ENCODE data around the gene OTOP2. TPM values are rescaled to one million over a fixed set of nuclear protein-coding genes. Genes with fewer than 3 reads are reported as not detected.

OTOP2 gene, protein sequence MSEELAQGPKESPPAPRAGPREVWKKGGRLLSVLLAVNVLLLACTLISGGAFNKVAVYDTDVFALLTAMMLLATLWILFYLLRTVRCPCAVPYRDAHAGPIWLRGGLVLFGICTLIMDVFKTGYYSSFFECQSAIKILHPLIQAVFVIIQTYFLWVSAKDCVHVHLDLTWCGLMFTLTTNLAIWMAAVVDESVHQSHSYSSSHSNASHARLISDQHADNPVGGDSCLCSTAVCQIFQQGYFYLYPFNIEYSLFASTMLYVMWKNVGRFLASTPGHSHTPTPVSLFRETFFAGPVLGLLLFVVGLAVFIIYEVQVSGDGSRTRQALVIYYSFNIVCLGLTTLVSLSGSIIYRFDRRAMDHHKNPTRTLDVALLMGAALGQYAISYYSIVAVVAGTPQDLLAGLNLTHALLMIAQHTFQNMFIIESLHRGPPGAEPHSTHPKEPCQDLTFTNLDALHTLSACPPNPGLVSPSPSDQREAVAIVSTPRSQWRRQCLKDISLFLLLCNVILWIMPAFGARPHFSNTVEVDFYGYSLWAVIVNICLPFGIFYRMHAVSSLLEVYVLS
- total RNA-seq: 1 to 10 TPM in 1 of 4 donors, under 1 TPM in 2, not detected in 1; 0.38 to 1.4 (median 0.41) TPM

DNA sequence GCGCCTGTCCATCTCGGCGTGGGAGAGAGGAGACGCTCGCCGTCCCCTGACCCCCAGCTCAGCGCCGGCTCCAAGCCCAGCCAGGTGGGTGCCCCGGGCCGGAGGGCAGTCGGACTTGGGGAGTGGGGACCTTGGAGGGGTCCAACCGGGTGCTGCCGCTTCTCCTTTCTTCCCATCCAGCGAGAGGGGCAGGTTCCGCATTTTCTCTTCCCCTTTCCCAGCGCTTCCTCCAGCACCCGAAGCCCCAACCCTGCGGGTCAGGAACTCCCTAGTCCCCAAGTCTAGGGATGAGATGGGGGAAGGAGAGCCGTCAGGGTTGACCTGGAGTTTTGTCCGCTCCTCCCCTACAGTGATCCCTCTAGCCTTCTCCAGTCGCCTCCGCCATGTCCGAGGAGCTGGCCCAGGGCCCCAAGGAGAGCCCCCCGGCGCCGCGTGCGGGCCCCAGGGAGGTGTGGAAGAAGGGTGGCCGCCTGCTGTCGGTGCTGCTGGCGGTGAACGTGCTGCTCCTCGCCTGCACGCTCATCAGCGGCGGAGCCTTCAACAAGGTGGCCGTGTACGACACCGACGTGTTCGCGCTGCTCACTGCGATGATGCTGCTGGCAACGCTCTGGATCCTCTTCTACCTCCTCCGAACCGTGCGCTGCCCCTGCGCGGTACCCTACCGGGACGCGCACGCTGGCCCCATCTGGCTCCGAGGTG is at the start of gene OTOP2:
Gene OTOP2 (plus strand): TSS at position 24 of the 699 bp plus-strand sequence. CDS start 360 bp downstream, at position 384.
- H3K36me3 ChIP-seq: no peaks in the 10 kb centered on the region
- peak within 1 kb of the TSS in 3 of 4 donors; percentile 8 to 40 (median 39) for H3K27ac ChIP-seq
- peak within 1 kb of the TSS; percentile 43 to 68 (median 49) for H3K4me3 ChIP-seq
- DNase-seq: no peak
- H3K27me3 ChIP-seq: peaks cover 0 to 90% (median 19%) of the 10 kb centered on the region in 4 donors
- TF ChIP-seq, protein P1, sequence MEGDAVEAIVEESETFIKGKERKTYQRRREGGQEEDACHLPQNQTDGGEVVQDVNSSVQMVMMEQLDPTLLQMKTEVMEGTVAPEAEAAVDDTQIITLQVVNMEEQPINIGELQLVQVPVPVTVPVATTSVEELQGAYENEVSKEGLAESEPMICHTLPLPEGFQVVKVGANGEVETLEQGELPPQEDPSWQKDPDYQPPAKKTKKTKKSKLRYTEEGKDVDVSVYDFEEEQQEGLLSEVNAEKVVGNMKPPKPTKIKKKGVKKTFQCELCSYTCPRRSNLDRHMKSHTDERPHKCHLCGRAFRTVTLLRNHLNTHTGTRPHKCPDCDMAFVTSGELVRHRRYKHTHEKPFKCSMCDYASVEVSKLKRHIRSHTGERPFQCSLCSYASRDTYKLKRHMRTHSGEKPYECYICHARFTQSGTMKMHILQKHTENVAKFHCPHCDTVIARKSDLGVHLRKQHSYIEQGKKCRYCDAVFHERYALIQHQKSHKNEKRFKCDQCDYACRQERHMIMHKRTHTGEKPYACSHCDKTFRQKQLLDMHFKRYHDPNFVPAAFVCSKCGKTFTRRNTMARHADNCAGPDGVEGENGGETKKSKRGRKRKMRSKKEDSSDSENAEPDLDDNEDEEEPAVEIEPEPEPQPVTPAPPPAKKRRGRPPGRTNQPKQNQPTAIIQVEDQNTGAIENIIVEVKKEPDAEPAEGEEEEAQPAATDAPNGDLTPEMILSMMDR (IDR thresholded peaks at IDR 0.05): no peak
- TF ChIP-seq POLR2A (IDR thresholded peaks at IDR 0.05): no peak
- intact Hi-C loops (cut with DNase I): loop anchor here (5.0 kb wide), 1 partner anchor 33 kb away; no protein-coding TSS in a partner anchor
- WGBS, 2 donors: 0 to 4% methylated on average over 10 to 14 of the region's 54 CpGs
- H3K9me3 ChIP-seq: no peaks in the 10 kb centered on the region
- peaks cover 32 to 75% (median 38%) of the 10 kb centered on the region in 3 donors for H3K4me1 ChIP-seq

DNA sequence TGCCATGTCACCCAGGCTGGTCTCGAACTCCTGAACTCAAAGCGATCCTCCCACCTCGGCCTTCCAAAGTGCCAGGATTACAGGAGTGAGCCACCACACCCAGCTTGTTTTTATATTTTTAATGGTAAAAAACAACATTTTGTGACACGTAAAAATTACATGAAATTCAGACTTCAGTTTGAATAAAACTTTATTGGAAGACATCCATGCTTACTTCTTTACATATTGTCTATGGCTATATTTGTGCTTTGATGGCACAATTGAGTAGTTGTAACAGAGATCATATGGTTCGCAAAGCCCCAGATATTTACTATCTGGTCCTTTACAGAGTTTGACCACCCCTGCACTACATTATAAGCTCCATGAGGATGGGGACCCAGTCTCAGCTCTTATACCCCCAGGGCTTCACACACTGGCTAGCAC is 49.4 kb upstream of the OTOP2 start:
- intact Hi-C loops (cut with DNase I): no loop called here

DNA sequence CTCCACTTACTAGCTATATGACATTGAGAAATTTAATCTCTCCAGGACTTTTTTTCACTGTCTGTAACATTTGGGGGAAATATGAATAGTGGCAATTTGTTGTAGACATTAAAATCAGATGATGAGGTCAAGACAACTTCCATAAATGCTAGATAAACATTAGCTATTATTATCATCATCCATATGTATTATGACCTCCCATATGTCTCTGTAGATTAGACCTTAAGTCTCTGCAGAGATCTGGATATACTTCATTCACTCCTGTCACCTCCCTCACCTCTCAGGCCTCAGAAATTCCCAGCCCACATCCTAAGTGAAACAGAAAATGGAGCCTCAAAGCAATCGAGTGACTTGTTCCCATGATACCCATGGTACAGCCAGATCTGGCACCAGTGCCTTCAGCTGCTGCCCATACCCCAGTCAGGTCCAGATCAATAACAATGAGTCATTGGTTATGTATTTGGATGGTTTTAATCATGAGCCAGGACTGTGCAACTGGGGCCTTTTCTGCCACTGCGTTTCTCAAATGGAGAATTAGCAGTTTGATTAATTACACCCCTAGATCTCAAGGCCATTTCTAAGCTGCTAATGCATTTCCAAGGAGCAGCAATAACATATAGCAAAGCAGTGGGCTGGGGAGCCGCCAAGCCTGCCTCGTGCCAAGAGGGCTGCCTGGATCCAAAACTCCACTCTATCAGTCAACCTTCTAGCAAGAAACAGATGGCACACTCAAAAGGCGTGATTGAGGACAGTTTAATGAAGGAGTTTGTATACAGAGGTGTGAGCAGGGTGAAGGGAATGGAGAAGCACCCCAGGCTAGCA is 48.7 kb upstream of the OTOP2 start:
- Histone ChIP-seq H3K4me1 (peaks cover 14 to 47% (median 26%) of the 10 kb centered on the region in 3 donors), H3K36me3 (no peaks in the 10 kb centered on the region), H3K9me3 (no peaks in the 10 kb centered on the region), H3K27me3 (peaks cover 0 to 5% (median 0%) of the 10 kb centered on the region in 4 donors), H3K27ac (no peak overlapping the region), H3K4me3 (no peak overlapping the region)
- intact Hi-C loops (cut with DNase I): no loop called here
- TF ChIP-seq POLR2A (IDR thresholded peaks at IDR 0.05): no peak
- TF ChIP-seq, protein P1 (IDR thresholded peaks at IDR 0.05): no peak
- DNase-seq: no peak
- WGBS, 2 donors: 29 to 38% methylated on average over 4 to 5 of the region's 5 CpGs

More for the DNA sequence above, 49.4 kb upstream of the OTOP2 start:
- Histone ChIP-seq H3K4me1 (peaks cover 14 to 47% (median 26%) of the 10 kb centered on the region in 3 donors), H3K27me3 (peaks cover 0 to 5% (median 0%) of the 10 kb centered on the region in 4 donors), H3K36me3 (peaks cover 0 to 4% (median 0%) of the 10 kb centered on the region in 3 donors), H3K27ac (no peak overlapping the region), H3K4me3 (no peak overlapping the region), H3K9me3 (no peaks in the 10 kb centered on the region)
- DNase-seq: no peak
- no peak for TF ChIP-seq POLR2A (IDR thresholded peaks at IDR 0.05)
- TF ChIP-seq, protein P1 (IDR thresholded peaks at IDR 0.05): no peak
- 96% methylated on average over 5 of the region's 5 CpGs for WGBS, 2 donors

DNA sequence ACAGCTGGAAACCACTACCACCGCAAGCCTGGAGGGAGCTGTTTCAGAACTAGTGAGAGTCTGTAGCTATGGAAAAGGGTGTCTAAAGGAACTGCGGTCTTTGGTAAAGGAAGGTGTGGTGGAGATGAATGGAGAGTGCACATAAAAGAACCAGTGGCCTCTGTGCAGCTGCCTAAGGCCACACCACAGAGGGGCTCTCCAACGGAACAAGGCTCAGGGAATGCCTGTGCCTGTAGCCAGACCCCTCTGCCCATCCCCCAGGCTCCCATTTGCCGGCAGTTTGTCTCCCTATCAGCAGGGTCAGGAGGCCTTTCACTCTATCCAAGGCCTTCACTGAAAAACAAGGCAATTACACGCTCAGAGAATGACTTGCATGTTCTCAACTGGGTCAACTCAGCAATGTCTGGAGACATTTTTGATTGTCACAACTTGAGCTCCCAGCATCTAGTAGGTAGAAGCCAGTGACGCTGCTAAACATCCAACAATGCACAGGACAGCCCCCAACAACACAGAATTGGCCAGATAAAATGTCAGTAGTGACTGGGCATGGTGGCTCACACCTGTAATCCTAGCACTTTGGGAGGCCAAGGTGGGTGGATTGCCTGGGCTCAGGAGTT is 48.0 kb upstream of the OTOP2 start:
- TF ChIP-seq, protein P1 (IDR thresholded peaks at IDR 0.05): no peak
- no peak for TF ChIP-seq POLR2A (IDR thresholded peaks at IDR 0.05)
- H3K4me3 ChIP-seq: no peak overlapping the region
- H3K27me3 ChIP-seq: peaks cover 0 to 8% (median 0%) of the 10 kb centered on the region in 4 donors
- H3K4me1 ChIP-seq: peaks cover 14 to 44% (median 25%) of the 10 kb centered on the region in 3 donors
- no peak overlapping the region for H3K27ac ChIP-seq
- WGBS, 2 donors: 49 to 60% methylated on average over 4 to 5 of the region's 6 CpGs
- intact Hi-C loops (cut with DNase I): no loop called here
- DNase-seq: no peak
- H3K9me3 ChIP-seq: no peaks in the 10 kb centered on the region
- no peaks in the 10 kb centered on the region for H3K36me3 ChIP-seq
